ENCODE data around the gene MGAT3. TPM values are rescaled to one million over a fixed set of nuclear protein-coding genes. Genes with fewer than 3 reads are reported as not detected.

Gene MGAT3
- total and polyA plus RNA-seq, 2 of the 13 experiments (the other 11 are each of a cell fraction or from before 2014, with no cell fraction given): 0.11 to 0.15 TPM

DNA sequence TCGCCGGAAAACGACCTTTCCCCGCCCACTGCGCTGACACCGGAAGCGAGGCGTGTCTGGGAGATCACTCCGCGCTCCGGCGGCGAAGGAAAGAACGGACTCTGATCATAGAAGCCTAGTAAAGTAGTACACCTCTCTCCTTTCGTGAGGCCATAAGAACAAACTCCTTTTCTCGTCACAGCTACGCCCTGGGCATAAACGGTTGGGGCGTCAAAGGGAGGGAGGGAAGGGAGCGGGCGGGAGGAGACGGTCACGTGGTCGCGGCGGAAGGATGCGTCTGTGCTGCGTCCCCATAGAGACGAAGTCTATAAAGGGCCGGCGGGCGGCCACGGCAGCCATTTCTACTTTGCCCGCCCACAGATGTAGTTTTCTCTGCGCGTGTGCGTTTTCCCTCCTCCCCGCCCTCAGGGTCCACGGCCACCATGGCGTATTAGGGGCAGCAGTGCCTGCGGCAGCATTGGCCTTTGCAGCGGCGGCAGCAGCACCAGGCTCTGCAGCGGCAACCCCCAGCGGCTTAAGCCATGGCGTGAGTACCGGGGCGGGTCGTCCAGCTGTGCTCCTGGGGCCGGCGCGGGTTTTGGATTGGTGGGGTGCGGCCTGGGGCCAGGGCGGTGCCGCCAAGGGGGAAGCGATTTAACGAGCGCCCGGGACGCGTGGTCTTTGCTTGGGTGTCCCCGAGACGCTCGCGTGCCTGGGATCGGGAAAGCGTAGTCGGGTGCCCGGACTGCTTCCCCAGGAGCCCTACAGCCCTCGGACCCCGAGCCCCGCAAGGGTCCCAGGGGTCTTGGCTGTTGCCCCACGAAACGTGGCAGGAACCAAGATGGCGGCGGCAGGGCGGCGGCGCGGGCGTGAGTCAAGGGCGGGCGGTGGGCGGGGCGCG lies 63.7 kb downstream of the MGAT3 start, which contains the start of gene ATF4 (continued):
- peak; percentile 80 for TF ChIP-seq FOXC1 (CRISPR knock-in tag; IDR thresholded peaks at IDR 0.05; ENCODE audit: borderline replicate concordance)
- no peak for TF ChIP-seq CEBPB (IDR thresholded peaks at IDR 0.05; ENCODE audit: borderline replicate concordance, low read depth, low read length)
- peak; percentile 9 for TF ChIP-seq HINFP (CRISPR knock-in tag; IDR thresholded peaks at IDR 0.05; ENCODE audit: low read depth)
- TF ChIP-seq RARA (CRISPR knock-in tag; IDR thresholded peaks at IDR 0.05): peak; percentile 21
- peak; percentile 31; the same call in 1 of the 2 replicates for TF ChIP-seq FOXK1 (CRISPR knock-in tag; IDR thresholded peaks at IDR 0.05; ENCODE audit: borderline replicate concordance, low read depth)
- TF ChIP-seq, protein P1, sequence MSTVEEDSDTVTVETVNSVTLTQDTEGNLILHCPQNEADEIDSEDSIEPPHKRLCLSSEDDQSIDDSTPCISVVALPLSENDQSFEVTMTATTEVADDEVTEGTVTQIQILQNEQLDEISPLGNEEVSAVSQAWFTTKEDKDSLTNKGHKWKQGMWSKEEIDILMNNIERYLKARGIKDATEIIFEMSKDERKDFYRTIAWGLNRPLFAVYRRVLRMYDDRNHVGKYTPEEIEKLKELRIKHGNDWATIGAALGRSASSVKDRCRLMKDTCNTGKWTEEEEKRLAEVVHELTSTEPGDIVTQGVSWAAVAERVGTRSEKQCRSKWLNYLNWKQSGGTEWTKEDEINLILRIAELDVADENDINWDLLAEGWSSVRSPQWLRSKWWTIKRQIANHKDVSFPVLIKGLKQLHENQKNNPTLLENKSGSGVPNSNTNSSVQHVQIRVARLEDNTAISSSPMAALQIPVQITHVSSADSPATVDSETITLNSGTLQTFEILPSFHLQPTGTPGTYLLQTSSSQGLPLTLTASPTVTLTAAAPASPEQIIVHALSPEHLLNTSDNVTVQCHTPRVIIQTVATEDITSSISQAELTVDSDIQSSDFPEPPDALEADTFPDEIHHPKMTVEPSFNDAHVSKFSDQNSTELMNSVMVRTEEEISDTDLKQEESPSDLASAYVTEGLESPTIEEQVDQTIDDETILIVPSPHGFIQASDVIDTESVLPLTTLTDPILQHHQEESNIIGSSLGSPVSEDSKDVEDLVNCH (CRISPR knock-in tag; IDR thresholded peaks at IDR 0.05): no peak
- TF ChIP-seq ZNF543 (CRISPR knock-in tag; IDR thresholded peaks at IDR 0.05): peak; percentile 74; the same call in 1 of the 2 replicates
- TF ChIP-seq MXI1 (IDR thresholded peaks at IDR 0.05; ENCODE audit: borderline replicate concordance, low read depth, low read length): no peak
- peak; percentile 77 for TF ChIP-seq MYC (CRISPR knock-in tag; IDR thresholded peaks at IDR 0.05; ENCODE audit: borderline replicate concordance)
- TF ChIP-seq ZNF558 (CRISPR knock-in tag; IDR thresholded peaks at IDR 0.05; ENCODE audit: borderline replicate concordance): peak; percentile 44; the same call in 1 of the 2 replicates
- TF ChIP-seq, protein P2, sequence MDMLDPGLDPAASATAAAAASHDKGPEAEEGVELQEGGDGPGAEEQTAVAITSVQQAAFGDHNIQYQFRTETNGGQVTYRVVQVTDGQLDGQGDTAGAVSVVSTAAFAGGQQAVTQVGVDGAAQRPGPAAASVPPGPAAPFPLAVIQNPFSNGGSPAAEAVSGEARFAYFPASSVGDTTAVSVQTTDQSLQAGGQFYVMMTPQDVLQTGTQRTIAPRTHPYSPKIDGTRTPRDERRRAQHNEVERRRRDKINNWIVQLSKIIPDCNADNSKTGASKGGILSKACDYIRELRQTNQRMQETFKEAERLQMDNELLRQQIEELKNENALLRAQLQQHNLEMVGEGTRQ (IDR thresholded peaks at IDR 0.05; ENCODE audit: low read depth, low read length): peak; percentile 88
- TF ChIP-seq, protein P2 (CRISPR knock-in tag; IDR thresholded peaks at IDR 0.05; ENCODE audit: borderline replicate concordance): peak; percentile 99
- 0 out of 2 replicates have a peak, but pooled peaks have one; percentile 52 for TF ChIP-seq TRAFD1 (CRISPR knock-in tag; IDR thresholded peaks at IDR 0.05; ENCODE audit: borderline replicate concordance)
- peak; percentile 39; the same call in 1 of the 2 replicates for TF ChIP-seq ZSCAN20 (CRISPR knock-in tag; IDR thresholded peaks at IDR 0.05; ENCODE audit: borderline replicate concordance)
- TF ChIP-seq ZNF781 (CRISPR knock-in tag; IDR thresholded peaks at IDR 0.05; ENCODE audit: borderline replicate concordance, not compliant biosample characterization): peak; percentile 30
- peak; percentile 92 for TF ChIP-seq SSRP1 (CRISPR knock-in tag; IDR thresholded peaks at IDR 0.05)
- no peak; the same call in 1 of the 2 replicates for TF ChIP-seq ONECUT2 (CRISPR knock-in tag; IDR thresholded peaks at IDR 0.05)
- TF ChIP-seq NONO (IDR thresholded peaks at IDR 0.05): no peak
- peak; percentile 94 for TF ChIP-seq NONO (CRISPR knock-in tag; conservative IDR thresholded peaks at IDR 0.05)
- TF ChIP-seq KLF15 (CRISPR knock-in tag; IDR thresholded peaks at IDR 0.05; ENCODE audit: borderline replicate concordance): peak; percentile 82; the same call in 1 of the 2 replicates
